VCaP (cell line): Measurements from ENCODE around the gene SPTLC3.

Experiments
- H3K27ac ChIP-seq: fragments of 450-650 bp; 2 replicates; pipeline ENCODE4 v1.5.1; 2017
- CTCF ChIP-seq: fragments of 450-650 bp; conservative IDR thresholded peaks from 2 replicates; pipeline ENCODE4 v1.5.1; 2017; ENCODE audit warnings: mild to moderate bottlenecking, moderate library complexity

SPTLC3 gene

GRCh38 chr20:12967932-12968331, 40.8 kb upstream of the SPTLC3 start:
- H3K27ac ChIP-seq: no peak overlapping the region
- TF ChIP-seq CTCF: no peak

- no peak overlapping the region for H3K27ac ChIP-seq
- TF ChIP-seq CTCF: no peak
These were observed 40.3 kb upstream of the SPTLC3 start for GRCh38 chr20:12968472-12968871.

- no peak overlapping the region for H3K27ac ChIP-seq
- no peak for TF ChIP-seq CTCF
These were observed 39.6 kb upstream of the SPTLC3 start for GRCh38 chr20:12969071-12969669.

GRCh38 chr20:12970372-12970821, 38.4 kb upstream of the SPTLC3 start:
- TF ChIP-seq CTCF: peak; percentile 79
- no peak overlapping the region for H3K27ac ChIP-seq

- no peak overlapping the region for H3K27ac ChIP-seq
- TF ChIP-seq CTCF: no peak
These were observed 32.8 kb upstream of the SPTLC3 start for GRCh38 chr20:12975833-12976608.

GRCh38 chr20:12976720-12977309, 32.0 kb upstream of the SPTLC3 start:
- H3K27ac ChIP-seq: no peak overlapping the region
- TF ChIP-seq CTCF: no peak

GRCh38 chr20:12977328-12978125, 31.2 kb upstream of the SPTLC3 start:
- TF ChIP-seq CTCF: no peak
- no peak overlapping the region for H3K27ac ChIP-seq
